ENCODE results near the gene GRIK4. TPM values are rescaled to one million over a fixed set of nuclear protein-coding genes. Genes with fewer than 3 reads are reported as not detected.

Gene GRIK4, protein sequence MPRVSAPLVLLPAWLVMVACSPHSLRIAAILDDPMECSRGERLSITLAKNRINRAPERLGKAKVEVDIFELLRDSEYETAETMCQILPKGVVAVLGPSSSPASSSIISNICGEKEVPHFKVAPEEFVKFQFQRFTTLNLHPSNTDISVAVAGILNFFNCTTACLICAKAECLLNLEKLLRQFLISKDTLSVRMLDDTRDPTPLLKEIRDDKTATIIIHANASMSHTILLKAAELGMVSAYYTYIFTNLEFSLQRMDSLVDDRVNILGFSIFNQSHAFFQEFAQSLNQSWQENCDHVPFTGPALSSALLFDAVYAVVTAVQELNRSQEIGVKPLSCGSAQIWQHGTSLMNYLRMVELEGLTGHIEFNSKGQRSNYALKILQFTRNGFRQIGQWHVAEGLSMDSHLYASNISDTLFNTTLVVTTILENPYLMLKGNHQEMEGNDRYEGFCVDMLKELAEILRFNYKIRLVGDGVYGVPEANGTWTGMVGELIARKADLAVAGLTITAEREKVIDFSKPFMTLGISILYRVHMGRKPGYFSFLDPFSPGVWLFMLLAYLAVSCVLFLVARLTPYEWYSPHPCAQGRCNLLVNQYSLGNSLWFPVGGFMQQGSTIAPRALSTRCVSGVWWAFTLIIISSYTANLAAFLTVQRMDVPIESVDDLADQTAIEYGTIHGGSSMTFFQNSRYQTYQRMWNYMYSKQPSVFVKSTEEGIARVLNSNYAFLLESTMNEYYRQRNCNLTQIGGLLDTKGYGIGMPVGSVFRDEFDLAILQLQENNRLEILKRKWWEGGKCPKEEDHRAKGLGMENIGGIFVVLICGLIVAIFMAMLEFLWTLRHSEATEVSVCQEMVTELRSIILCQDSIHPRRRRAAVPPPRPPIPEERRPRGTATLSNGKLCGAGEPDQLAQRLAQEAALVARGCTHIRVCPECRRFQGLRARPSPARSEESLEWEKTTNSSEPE
- total RNA-seq: under 1 TPM in 2 of 4 donors, not detected in 2; 0.57 to 0.85 TPM

DNA sequence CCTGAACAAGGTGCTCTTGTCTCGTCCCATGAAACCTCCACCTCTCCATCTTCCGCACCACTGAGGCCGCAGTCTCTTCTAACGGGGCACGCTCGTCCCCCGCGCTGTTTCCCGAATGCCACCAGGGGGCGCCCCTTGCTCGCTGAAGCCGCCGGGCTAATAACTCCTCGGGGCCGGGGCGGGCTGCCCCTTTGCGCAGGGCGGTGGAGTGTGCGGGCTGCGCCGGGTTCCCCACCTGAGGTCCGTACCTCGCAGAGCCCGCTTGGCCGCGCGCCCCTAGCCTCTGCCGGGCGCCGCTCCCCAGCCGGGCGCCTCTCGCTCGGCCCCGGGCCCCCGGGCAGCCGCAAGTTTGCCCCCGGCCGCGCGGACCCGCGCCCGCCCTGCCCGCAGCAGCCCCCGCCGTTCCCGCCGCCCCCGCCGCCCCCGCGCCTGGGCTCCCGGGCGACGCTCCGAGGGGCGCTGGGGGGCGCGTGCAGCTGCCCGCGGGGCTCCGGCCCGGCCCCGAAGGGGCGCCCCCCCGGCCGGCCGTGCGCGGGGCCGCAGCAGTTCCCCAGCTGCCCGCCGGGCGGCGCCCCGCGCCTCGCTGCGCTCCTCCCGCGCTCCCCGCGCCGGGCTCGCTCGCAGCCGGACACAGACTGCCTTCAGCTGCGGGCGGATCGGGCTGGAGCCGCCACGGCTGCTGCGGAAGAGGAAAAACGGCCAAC is at the start of gene GRIK4:
GRIK4 (plus strand) TSS at position 633 of the 704 bp plus-strand sequence. CDS start 148,571 bp downstream, outside the sequence.
- TF ChIP-seq, protein P1, sequence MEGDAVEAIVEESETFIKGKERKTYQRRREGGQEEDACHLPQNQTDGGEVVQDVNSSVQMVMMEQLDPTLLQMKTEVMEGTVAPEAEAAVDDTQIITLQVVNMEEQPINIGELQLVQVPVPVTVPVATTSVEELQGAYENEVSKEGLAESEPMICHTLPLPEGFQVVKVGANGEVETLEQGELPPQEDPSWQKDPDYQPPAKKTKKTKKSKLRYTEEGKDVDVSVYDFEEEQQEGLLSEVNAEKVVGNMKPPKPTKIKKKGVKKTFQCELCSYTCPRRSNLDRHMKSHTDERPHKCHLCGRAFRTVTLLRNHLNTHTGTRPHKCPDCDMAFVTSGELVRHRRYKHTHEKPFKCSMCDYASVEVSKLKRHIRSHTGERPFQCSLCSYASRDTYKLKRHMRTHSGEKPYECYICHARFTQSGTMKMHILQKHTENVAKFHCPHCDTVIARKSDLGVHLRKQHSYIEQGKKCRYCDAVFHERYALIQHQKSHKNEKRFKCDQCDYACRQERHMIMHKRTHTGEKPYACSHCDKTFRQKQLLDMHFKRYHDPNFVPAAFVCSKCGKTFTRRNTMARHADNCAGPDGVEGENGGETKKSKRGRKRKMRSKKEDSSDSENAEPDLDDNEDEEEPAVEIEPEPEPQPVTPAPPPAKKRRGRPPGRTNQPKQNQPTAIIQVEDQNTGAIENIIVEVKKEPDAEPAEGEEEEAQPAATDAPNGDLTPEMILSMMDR (IDR thresholded peaks at IDR 0.05; ENCODE audit: low read depth): no peak

DNA sequence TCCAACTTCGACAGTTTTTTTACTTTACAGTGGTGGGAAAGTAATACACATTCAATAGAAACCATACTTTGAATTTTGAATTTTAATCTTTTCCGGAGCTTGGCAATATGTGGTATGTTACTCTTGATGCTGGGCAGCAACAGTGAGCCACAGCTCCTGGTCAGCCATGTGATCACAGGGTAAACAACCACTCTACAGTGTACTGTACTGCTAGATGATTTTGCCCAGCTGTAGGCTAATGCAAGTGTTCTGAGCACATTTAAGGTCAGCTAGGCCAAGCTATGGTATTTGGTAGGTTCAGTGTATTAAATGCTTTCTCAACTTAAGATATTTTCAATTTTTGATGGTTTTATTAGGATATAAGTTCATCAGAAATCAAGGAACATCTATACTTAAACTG is 48.7 kb upstream of the GRIK4 start:
- TF ChIP-seq, protein P1 (IDR thresholded peaks at IDR 0.05; ENCODE audit: low read depth): no peak

GRCh38 chr11:120465921-120466534 is 45.5 kb upstream of the GRIK4 start:
- TF ChIP-seq, protein P1 (IDR thresholded peaks at IDR 0.05; ENCODE audit: low read depth): no peak

DNA sequence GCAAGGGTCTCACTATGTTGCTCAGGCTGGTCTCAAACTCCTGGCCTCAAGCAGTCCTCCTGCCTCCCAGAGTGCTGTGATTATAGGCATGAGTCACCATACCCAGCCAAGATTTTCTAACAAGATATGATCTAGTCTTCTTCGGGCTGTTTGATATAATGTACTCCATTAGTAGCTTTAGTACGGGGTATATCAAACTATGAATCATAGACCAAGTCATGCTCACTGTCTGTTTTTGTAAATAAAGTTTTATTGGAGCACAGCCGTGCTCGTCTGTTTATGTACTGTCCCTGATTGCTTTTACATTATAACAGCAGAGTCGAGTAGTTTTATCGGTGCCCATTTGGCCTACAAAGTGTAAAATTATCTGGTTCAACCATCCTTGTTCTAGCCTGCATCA is 43.9 kb upstream of the GRIK4 start:
- TF ChIP-seq, protein P1 (IDR thresholded peaks at IDR 0.05; ENCODE audit: low read depth): no peak

DNA sequence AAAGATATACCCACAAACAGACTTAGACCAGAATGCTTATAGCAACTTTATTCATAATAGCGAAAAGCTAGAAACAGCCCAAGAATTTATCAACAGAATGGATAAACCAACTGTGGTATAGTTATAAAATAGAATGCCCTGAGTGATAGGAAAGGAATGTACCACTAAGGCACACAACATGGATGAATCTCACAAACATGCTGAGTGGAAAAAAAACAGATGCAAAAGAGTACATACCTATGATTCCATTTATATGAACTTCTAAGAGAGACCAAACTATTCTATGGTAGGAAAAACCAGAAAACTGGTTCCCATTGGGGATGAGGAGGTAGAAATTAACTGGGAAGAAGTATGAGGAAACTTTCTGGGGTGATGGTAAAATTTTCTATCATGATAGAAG is 40.4 kb upstream of the GRIK4 start:
- TF ChIP-seq, protein P1 (IDR thresholded peaks at IDR 0.05; ENCODE audit: low read depth): no peak

GRCh38 chr11:120471994-120472393 is 39.6 kb upstream of the GRIK4 start:
- TF ChIP-seq, protein P1 (IDR thresholded peaks at IDR 0.05; ENCODE audit: low read depth): no peak
